Keratinocyte (primary cell): ENCODE data around the gene CNTNAP2. TPM values are rescaled to one million over a fixed set of nuclear protein-coding genes. Genes with fewer than 3 reads are reported as not detected.

Experiments used
- DNase-seq: peaks from one replicate; pipeline ENCODE4 v3.0.0-alpha.2; 2011; ENCODE audit warnings: low read depth, missing footprints, low spot score
- FAIRE-seq: peaks from 2 replicates; lab custom pipeline; 2011; peaks lifted over from hg19 to GRCh38; lab: Jason Lieb, UNC
- H2AFZ ChIP-seq: 2 replicates; pipeline ENCODE4 v1.6.0; 2012; ENCODE audit warnings: low read length, control low read depth, inconsistent platforms; ENCODE audit not compliant: control insufficient read depth
- H3K27ac ChIP-seq: 2 replicates; pipeline ENCODE4 v1.5.1; 2011; ENCODE audit warnings: low read length; ENCODE audit not compliant: control insufficient read depth, insufficient read depth
- H3K27me3 ChIP-seq: 3 replicates; pipeline ENCODE4 v1.6.0; 2011; ENCODE audit warnings: low read length; ENCODE audit not compliant: control insufficient read depth, insufficient read depth; ENCODE audit errors: extremely low read depth
- H3K36me3 ChIP-seq, 2 experiments: 2 replicates in 1 of 2; 3 replicates in 1 of 2; pipeline ENCODE4 v1.5.1; 2011; ENCODE audit warnings: low read length in 2 of 2, mild to moderate bottlenecking in 1 of 2; ENCODE audit not compliant: control insufficient read depth in 2 of 2, insufficient read depth in 2 of 2; ENCODE audit errors: extremely low read depth in 1 of 2
- H3K4me1 ChIP-seq: 3 replicates; pipeline ENCODE4 v1.5.1; 2011; ENCODE audit warnings: low read length; ENCODE audit not compliant: control insufficient read depth, insufficient read depth; ENCODE audit errors: extremely low read depth
- H3K4me2 ChIP-seq: 3 replicates; pipeline ENCODE4 v1.6.0; 2011; ENCODE audit warnings: low read depth, low read length; ENCODE audit not compliant: control insufficient read depth, insufficient read depth; ENCODE audit errors: extremely low read depth
- H3K4me3 ChIP-seq, 3 experiments: fragments of 200-600 bp in 1 of 3; sonication (generic) in 1 of 3; 2 replicates in 2 of 3; 3 replicates in 1 of 3; pipeline ENCODE4 v1.5.1; 2011 to 2016; ENCODE audit warnings: low read length in 3 of 3, mild to moderate bottlenecking in 3 of 3, control low read depth in 2 of 3, inconsistent platforms in 1 of 3, low read depth in 1 of 3, mixed read lengths in 1 of 3, mixed run types in 1 of 3, moderate library complexity in 1 of 3; ENCODE audit not compliant: control insufficient read depth in 2 of 3, insufficient read depth in 2 of 3; ENCODE audit errors: extremely low read depth in 1 of 3
- H3K79me2 ChIP-seq: 2 replicates; pipeline ENCODE4 v1.6.0; 2012; ENCODE audit warnings: low read length; ENCODE audit not compliant: control insufficient read depth, insufficient read depth
- H3K9ac ChIP-seq: 3 replicates; pipeline ENCODE4 v1.6.0; 2011; ENCODE audit warnings: low read length; ENCODE audit not compliant: control insufficient read depth, insufficient read depth; ENCODE audit errors: extremely low read depth
- H3K9me1 ChIP-seq: 3 replicates; pipeline ENCODE4 v1.6.0; 2011; ENCODE audit warnings: low read length; ENCODE audit not compliant: control insufficient read depth, insufficient read depth; ENCODE audit errors: extremely low read depth
- H3K9me3 ChIP-seq: 2 replicates; pipeline ENCODE4 v1.5.1; 2012; ENCODE audit warnings: low read depth, low read length; ENCODE audit not compliant: control insufficient read depth
- H4K20me1 ChIP-seq: 3 replicates; pipeline ENCODE4 v1.6.0; 2011; ENCODE audit warnings: low read length; ENCODE audit not compliant: control insufficient read depth, insufficient read depth; ENCODE audit errors: extremely low read depth
- CTCF ChIP-seq, 3 experiments: IDR thresholded peaks in 1 of 3; conservative IDR thresholded peaks in 1 of 3; optimal IDR thresholded peaks in 1 of 3; 2 replicates in 2 of 3; 3 replicates in 1 of 3; pipeline versions ENCODE3 to v1.5.1; 2011; ENCODE audit warnings: low read length in 3 of 3, mild to moderate bottlenecking in 3 of 3, moderate library complexity in 2 of 3, control low read depth in 1 of 3, inconsistent platforms in 1 of 3; ENCODE audit not compliant: insufficient read depth in 2 of 3; ENCODE audit errors: extremely low read depth in 1 of 3
- EZH2 ChIP-seq: IDR thresholded peaks from one replicate; pipeline ENCODE4 v1.6.1; 2012; ENCODE audit warnings: inconsistent platforms, mild to moderate bottlenecking, low read length, moderate library complexity
- dilution Hi-C: fragments of 300-500 bp; cut with MboI; formaldehyde crosslinking; loops from one replicate; pipeline ENCODE4 v1.7.0; 2020; ENCODE audit warnings: low sequenced_read_pairs; ENCODE audit not compliant: extremely low pct_ligation_motif_present
- polyA plus RNA-seq, 5 experiments: library from polyadenylated mRNA; depleted of rRNA in 3 of 5; stranded (reverse) in 3 of 5; stranded (forward) in 1 of 5; unstranded in 1 of 5; fragments of >200 nt; gene quantifications; 1 replicate in 1 of 5; 2 replicates in 3 of 5; 3 replicates in 1 of 5; pipeline versions ENCODE4 v1.2.1 to v1.2.3, GENCODE V29; 2011 to 2012; ENCODE audit warnings: missing spikeins in 2 of 5, low read depth in 1 of 5, low replicate concordance in 1 of 5

The CNTNAP2 gene
- polyA plus RNA-seq, 1 donor (not counting 4 experiments of a cell fraction or from before 2014, with no cell fraction given) = 1.4 TPM

- Histone ChIP-seq H4K20me1 (no peaks in the 10 kb centered on the region), H3K27me3 (no peaks in the 10 kb centered on the region), H3K36me3 (no peaks in the 10 kb centered on the region), H3K79me2 (no peaks in the 10 kb centered on the region), H3K27ac (no peak overlapping the region), H3K9me3 (no peaks in the 10 kb centered on the region), H3K4me2 (no peak overlapping the region), H3K9me1 (no peaks in the 10 kb centered on the region), H3K4me3 (no peak overlapping the region), H3K9ac (no peak overlapping the region), H3K4me1 (no peaks in the 10 kb centered on the region), H2AFZ (no peak overlapping the region)
- dilution Hi-C loops = no loop called here
- TF ChIP-seq EZH2 (no peak), CTCF (optimal IDR thresholded peaks at IDR 0.05 in 1 of 3, IDR thresholded peaks at IDR 0.05 in 1 of 3, conservative IDR thresholded peaks at IDR 0.05 in 1 of 3; ENCODE audit: extremely low read depth in 1 of 3, insufficient read depth in 2 of 3, low read length in 3 of 3) (no peak)
- DNase-seq = no peak
- FAIRE-seq = no peak
These were observed 2106.1 kb downstream of the CNTNAP2 start for GRCh38 chr7:148222721-148223120.

GRCh38 chr7:148223160-148223559 lies 2106.6 kb downstream of the CNTNAP2 start:
- TF ChIP-seq CTCF (optimal IDR thresholded peaks at IDR 0.05 in 1 of 3, IDR thresholded peaks at IDR 0.05 in 1 of 3, conservative IDR thresholded peaks at IDR 0.05 in 1 of 3; ENCODE audit: extremely low read depth in 1 of 3, insufficient read depth in 2 of 3, low read length in 3 of 3) = no peak
- TF ChIP-seq EZH2 = no peak
- Histone ChIP-seq H2AFZ (no peak overlapping the region), H3K27ac (no peak overlapping the region), H3K4me3 (no peak overlapping the region), H3K9ac (no peak overlapping the region), H3K4me1 (no peaks in the 10 kb centered on the region), H3K27me3 (no peaks in the 10 kb centered on the region), H4K20me1 (no peaks in the 10 kb centered on the region), H3K9me3 (no peaks in the 10 kb centered on the region), H3K36me3 (no peaks in the 10 kb centered on the region), H3K79me2 (no peaks in the 10 kb centered on the region), H3K4me2 (no peak overlapping the region), H3K9me1 (no peaks in the 10 kb centered on the region)
- FAIRE-seq (no peak), DNase-seq (no peak)
- dilution Hi-C loops = no loop called here
